SK-N-SH (cell line): Measurements from ENCODE around the gene FAM204A. TPM values are rescaled to one million over a fixed set of nuclear protein-coding genes. Genes with fewer than 3 reads are reported as not detected.

Experiments used
- CTCF ChIA-PET: fragments of 300-600, 350-600 bp; formaldehyde crosslinking; extraction: SDS; loops from one replicate; lab custom pipeline; 2021; lab: Yijun Ruan, JAX
- POLR2A ChIA-PET: fragments of 350-600 bp; sonication (Branson Sonifier 250); formaldehyde crosslinking; extraction: SDS; loops from one replicate; lab custom pipeline; 2020; ENCODE audit warnings: antibody characterized with exemption, inconsistent platforms; lab: Yijun Ruan, JAX
- DNase-seq: peaks from one replicate; pipeline ENCODE4 v3.0.0; 2012
- H2AFZ ChIP-seq: fragments of 200-600 bp; sonication (generic); 2 replicates; pipeline ENCODE4 v1.8.1; 2016; ENCODE audit warnings: antibody characterized with exemption, mild to moderate bottlenecking, low read depth
- H3F3A ChIP-seq: fragments of 200-600 bp; sonication (generic); replicated peaks from 2 replicates; pipeline ENCODE3; 2016; ENCODE audit warnings: antibody characterized with exemption, mild to moderate bottlenecking; ENCODE audit not compliant: insufficient read depth
- H3K27ac ChIP-seq, 2 experiments: fragments of 200-500 bp in 1 of 2; fragments of 200-600 bp in 1 of 2; sonication (Bioruptor generic) in 1 of 2; sonication (generic), shearing (Covaris generic) in 1 of 2; 2 replicates each; pipeline versions ENCODE4 v1.5.1 to v1.6.1; 2014 to 2016; ENCODE audit warnings: low read depth in 2 of 2, inconsistent platforms in 1 of 2, low read length in 1 of 2, mild to moderate bottlenecking in 1 of 2, mixed read lengths in 1 of 2
- H3K27me3 ChIP-seq: fragments of 200-600 bp; sonication (generic), shearing (Covaris generic); 2 replicates; pipeline ENCODE4 v1.6.1; 2016; ENCODE audit warnings: mixed run types; ENCODE audit not compliant: insufficient read depth
- H3K36me3 ChIP-seq, 2 experiments: fragments of 200-500 bp in 1 of 2; fragments of 200-600 bp in 1 of 2; sonication (Bioruptor generic) in 1 of 2; sonication (generic) in 1 of 2; replicated peaks in 1 of 2; 2 replicates each; pipeline versions ENCODE3 to v1.5.1; 2014 to 2016; ENCODE audit warnings: low read length in 1 of 2, mild to moderate bottlenecking in 1 of 2; ENCODE audit not compliant: insufficient read depth in 2 of 2, control insufficient read depth in 1 of 2
- H3K4me1 ChIP-seq, 2 experiments: fragments of 200-500 bp in 1 of 2; fragments of 200-600 bp in 1 of 2; sonication (Bioruptor generic) in 1 of 2; sonication (generic), shearing (Covaris generic) in 1 of 2; 2 replicates each; pipeline versions ENCODE4 v1.5.1 to v1.6.1; 2014 to 2016; ENCODE audit warnings: low read depth in 1 of 2, low read length in 1 of 2, mixed run types in 1 of 2; ENCODE audit not compliant: insufficient read depth in 2 of 2, control insufficient read depth in 1 of 2
- H3K4me2 ChIP-seq: fragments of 200-600 bp; sonication (generic), shearing (Covaris generic); 2 replicates; pipeline ENCODE4 v1.6.1; 2017; ENCODE audit warnings: mixed run types
- H3K4me3 ChIP-seq, 2 experiments: fragments of 200-500 bp in 1 of 2; fragments of 200-600 bp in 1 of 2; sonication (Bioruptor generic) in 1 of 2; sonication (generic), shearing (Covaris generic) in 1 of 2; 2 replicates each; pipeline versions ENCODE4 v1.5.1 to v1.8.1; 2014 to 2016; ENCODE audit warnings: low read depth in 2 of 2, inconsistent platforms in 1 of 2, low read length in 1 of 2, mild to moderate bottlenecking in 1 of 2, mixed read lengths in 1 of 2, moderate library complexity in 1 of 2
- H3K79me2 ChIP-seq: fragments of 200-600 bp; sonication (generic); 2 replicates; pipeline ENCODE4 v1.8.1; 2017; ENCODE audit warnings: mild to moderate bottlenecking; ENCODE audit not compliant: insufficient read depth
- H3K9ac ChIP-seq: fragments of 200-600 bp; sonication (generic); 2 replicates; pipeline ENCODE4 v1.6.1; 2017; ENCODE audit warnings: mixed run types
- H3K9me2 ChIP-seq: fragments of 200-600 bp; sonication (generic); 2 replicates; pipeline ENCODE4 v1.6.1; 2017; ENCODE audit warnings: mixed run types
- H3K9me3 ChIP-seq: fragments of 200-600 bp; sonication (generic); 2 replicates; pipeline ENCODE4 v1.6.1; 2017; ENCODE audit warnings: mixed run types, mild to moderate bottlenecking, moderate library complexity
- H4K20me1 ChIP-seq: fragments of 200-600 bp; sonication (generic); 2 replicates; pipeline ENCODE4 v1.6.1; 2017; ENCODE audit warnings: mild to moderate bottlenecking, mixed run types; ENCODE audit not compliant: insufficient read depth
- CHD2 ChIP-seq: fragments of 150-350 bp; IDR thresholded peaks from 2 replicates; pipeline ENCODE4 v1.6.1; 2018; ENCODE audit warnings: low read length; ENCODE audit not compliant: partially characterized antibody
- ELF1 ChIP-seq: IDR thresholded peaks from 2 replicates; pipeline ENCODE4 v1.4.0; 2012
- EZH2phosphoT487 ChIP-seq: fragments of 200-600 bp; sonication (generic); IDR thresholded peaks from 2 replicates; pipeline ENCODE4 v1.6.1; 2017; ENCODE audit warnings: low read depth, mixed run types, mild to moderate bottlenecking, antibody characterized with exemption, moderate library complexity, borderline replicate concordance
- RCOR1 ChIP-seq: fragments of 150-350 bp; IDR thresholded peaks from 2 replicates; pipeline ENCODE4 v1.6.1; 2017; ENCODE audit warnings: antibody characterized with exemption, low read length
- RFX5 ChIP-seq: IDR thresholded peaks from 2 replicates; pipeline ENCODE4 v1.6.1; 2012; ENCODE audit warnings: mild to moderate bottlenecking, improper control_type of control experiment, low read length
- RXRA ChIP-seq: IDR thresholded peaks from 2 replicates; pipeline ENCODE4 v1.4.0; 2012; ENCODE audit warnings: low read depth, mild to moderate bottlenecking, borderline replicate concordance
- WGBS: methylation state at CpG from one replicate; pipeline ENCODE4 v1.1.6; 2017; ENCODE audit warnings: low lambda C conversion rate; 5-methylcytosine and 5-hydroxymethylcytosine counted together
- polyA plus RNA-seq, 3 experiments: library from polyadenylated mRNA; depleted of rRNA; stranded (reverse); fragments of >200 nt; gene quantifications; 2 replicates each; pipeline ENCODE4 v1.2.3, GENCODE V29; 2012
- TF ChIP-seq, protein P1 (sequence below): fragments of 150-350 bp; IDR thresholded peaks from 2 replicates; pipeline ENCODE4 v1.6.1; 2016; ENCODE audit warnings: mild to moderate bottlenecking, low read depth, low read length

FAM204A gene
- polyA plus RNA-seq, 1 of the 3 experiments (the other 2 are of a cell fraction): 10.8 TPM

DNA sequence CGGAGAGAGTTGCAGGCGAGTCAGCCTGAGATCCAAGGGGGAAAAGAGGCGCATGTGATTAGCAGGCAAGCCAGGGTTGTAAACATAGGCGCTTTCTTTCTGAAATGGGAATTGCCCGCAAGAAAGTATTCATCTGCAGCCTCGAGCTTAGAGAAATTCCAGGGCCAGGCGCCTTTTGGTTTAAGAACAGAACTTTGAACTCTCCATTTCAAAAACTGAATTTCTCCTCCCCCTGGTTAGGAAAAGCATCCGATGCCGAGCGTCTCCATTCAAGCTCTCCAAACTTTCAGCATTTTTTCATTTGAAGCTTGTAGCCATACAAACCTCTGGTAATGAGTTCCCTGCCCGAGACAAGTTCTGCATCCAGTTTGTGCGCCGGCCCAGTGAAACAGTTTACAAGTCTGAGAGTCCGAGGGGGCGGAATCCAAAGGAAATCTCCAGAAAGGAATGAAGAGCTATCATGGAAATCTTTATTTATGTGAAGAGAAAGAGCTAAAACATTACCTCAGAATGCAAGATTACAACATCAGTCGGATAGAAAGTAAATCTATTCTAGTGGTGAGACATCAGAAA is 69.9 kb downstream of the FAM204A start:
- H3K27ac ChIP-seq: no peak overlapping the region
- H3K4me2 ChIP-seq: no peak overlapping the region
- no peak overlapping the region for H3K9ac ChIP-seq
- no peaks in the 10 kb centered on the region for H3K9me2 ChIP-seq
- no peaks in the 10 kb centered on the region for H3F3A ChIP-seq
- H3K4me1 ChIP-seq: peaks cover 0 to 10% of the 10 kb centered on the region in 2 experiments; a peak in 1 of 4 replicates
- WGBS: 62% methylated on average over 16 of the region's 16 CpGs
- TF ChIP-seq EZH2phosphoT487: no peak
- H4K20me1 ChIP-seq: no peaks in the 10 kb centered on the region
- DNase-seq: no peak
- H3K9me3 ChIP-seq: no peaks in the 10 kb centered on the region
- no peak overlapping the region for H3K4me3 ChIP-seq
- ChIA-PET POLR2A (no interaction called here), CTCF (interaction anchor here (6.6 kb wide), 1 partner anchor 13 kb away, joined by 36 read pairs; no protein-coding TSS in a partner anchor)
- no peaks in the 10 kb centered on the region; the same call in 1 of the 2 replicates for H3K27me3 ChIP-seq
- H2AFZ ChIP-seq: no peak overlapping the region
- no peaks in the 10 kb centered on the region for H3K79me2 ChIP-seq
- H3K36me3 ChIP-seq: no peaks in the 10 kb centered on the region

DNA sequence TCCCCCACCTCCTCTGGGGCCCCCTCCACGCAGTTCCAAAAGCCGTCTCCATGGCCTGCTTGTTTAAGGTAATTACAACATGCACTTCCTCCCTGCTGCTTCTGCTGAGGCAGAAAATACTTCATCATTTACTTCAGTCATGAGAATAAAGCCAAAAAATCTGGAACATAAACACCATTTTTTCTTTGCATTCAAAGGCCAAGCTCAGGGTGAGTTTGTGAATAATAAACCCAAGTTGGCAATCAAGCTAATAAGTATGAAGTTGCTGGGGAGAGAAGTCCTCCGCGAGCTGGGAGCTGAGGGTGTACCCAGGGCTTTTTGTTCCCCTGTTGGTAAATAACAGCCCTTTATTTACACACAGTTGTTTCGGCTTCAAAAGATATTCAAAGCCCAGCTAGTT is 70.5 kb downstream of the FAM204A start:
- WGBS: 80% methylated on average over 4 of the region's 5 CpGs
- DNase-seq: no peak
- CTCF ChIA-PET: interaction anchor here (6.6 kb wide), 1 partner anchor 13 kb away, joined by 36 read pairs; no protein-coding TSS in a partner anchor

DNA sequence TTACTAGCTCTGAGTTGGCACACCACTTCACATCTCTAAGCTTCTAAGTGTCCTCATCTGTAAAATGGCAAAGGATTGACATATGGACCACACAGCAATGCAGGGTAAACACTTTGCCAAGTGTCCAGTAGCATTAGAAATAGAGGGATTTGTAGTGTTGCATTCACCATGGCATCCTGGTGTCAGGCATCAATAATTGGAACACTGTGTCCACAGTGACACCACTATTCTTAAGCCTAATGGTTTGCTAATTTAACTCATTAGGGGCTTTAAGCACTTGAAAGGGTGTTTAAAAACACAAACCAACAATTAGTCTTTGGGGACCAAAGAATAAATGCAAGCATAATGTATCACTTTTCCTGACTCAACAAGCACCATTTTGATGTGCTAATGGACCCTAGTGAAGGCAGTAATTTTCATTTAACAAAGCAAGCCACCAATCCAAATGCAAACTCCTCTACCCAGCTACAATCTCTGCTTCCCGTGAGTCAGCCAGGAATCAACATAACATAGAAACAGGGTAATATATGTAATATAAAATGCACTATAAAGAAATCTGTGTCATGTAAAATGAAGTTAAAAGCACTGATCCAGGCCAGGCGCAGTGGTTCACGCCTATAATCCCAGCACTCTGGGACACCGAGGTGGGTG is 75.9 kb downstream of the FAM204A start:
- no peaks in the 10 kb centered on the region; the same call in 1 of the 2 replicates for H3K27me3 ChIP-seq
- H3K4me1 ChIP-seq: no peaks in the 10 kb centered on the region; a peak in 1 of 4 replicates
- TF ChIP-seq RFX5: no peak
- no peak for TF ChIP-seq CHD2
- no peak for TF ChIP-seq RCOR1
- H2AFZ ChIP-seq: no peak overlapping the region
- H3K36me3 ChIP-seq: no peaks in the 10 kb centered on the region
- 48% methylated on average over 4 of the region's 4 CpGs for WGBS
- no peak overlapping the region for H3K27ac ChIP-seq
- ChIA-PET POLR2A (no interaction called here), CTCF (interaction anchor here (1.0 to 1.1 kb wide), 2 partner anchors 27 to 770 kb away, joined by 4 read pairs; no protein-coding TSS in a partner anchor)
- H3K4me2 ChIP-seq: no peak overlapping the region
- H3K9me2 ChIP-seq: no peaks in the 10 kb centered on the region
- H3K79me2 ChIP-seq: no peaks in the 10 kb centered on the region
- H4K20me1 ChIP-seq: no peaks in the 10 kb centered on the region
- H3K4me3 ChIP-seq: no peak overlapping the region
- no peaks in the 10 kb centered on the region for H3K9me3 ChIP-seq
- H3F3A ChIP-seq: no peaks in the 10 kb centered on the region
- DNase-seq: no peak
- no peak overlapping the region for H3K9ac ChIP-seq

More for the DNA sequence above, 70.5 kb downstream of the FAM204A start:
- Histone ChIP-seq H2AFZ (no peak overlapping the region), H3K4me3 (no peak overlapping the region), H3K36me3 (no peaks in the 10 kb centered on the region), H3K9me3 (no peaks in the 10 kb centered on the region), H3K4me1 (peaks cover 0 to 8% of the 10 kb centered on the region in 2 experiments; a peak in 1 of 4 replicates), H3K4me2 (no peak overlapping the region), H3K79me2 (no peaks in the 10 kb centered on the region), H3K27ac (no peak overlapping the region), H3K9ac (no peak overlapping the region), H4K20me1 (no peaks in the 10 kb centered on the region), H3K27me3 (no peaks in the 10 kb centered on the region; the same call in 1 of the 2 replicates), H3F3A (no peaks in the 10 kb centered on the region), H3K9me2 (no peaks in the 10 kb centered on the region)
- POLR2A ChIA-PET: no interaction called here
- TF ChIP-seq ELF1 (no peak), RXRA (no peak)
- TF ChIP-seq, protein P1, sequence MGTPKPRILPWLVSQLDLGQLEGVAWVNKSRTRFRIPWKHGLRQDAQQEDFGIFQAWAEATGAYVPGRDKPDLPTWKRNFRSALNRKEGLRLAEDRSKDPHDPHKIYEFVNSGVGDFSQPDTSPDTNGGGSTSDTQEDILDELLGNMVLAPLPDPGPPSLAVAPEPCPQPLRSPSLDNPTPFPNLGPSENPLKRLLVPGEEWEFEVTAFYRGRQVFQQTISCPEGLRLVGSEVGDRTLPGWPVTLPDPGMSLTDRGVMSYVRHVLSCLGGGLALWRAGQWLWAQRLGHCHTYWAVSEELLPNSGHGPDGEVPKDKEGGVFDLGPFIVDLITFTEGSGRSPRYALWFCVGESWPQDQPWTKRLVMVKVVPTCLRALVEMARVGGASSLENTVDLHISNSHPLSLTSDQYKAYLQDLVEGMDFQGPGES: no peak
